Measurements from ENCODE around the gene DNAJB8. TPM values are rescaled to one million over a fixed set of nuclear protein-coding genes. Genes with fewer than 3 reads are reported as not detected.

DNAJB8 gene
- total RNA-seq, 1 experiment from 2014 or later = not detected

GRCh38 chr3:128434524-128434923 is 32.2 kb downstream of the DNAJB8 start:
- TF ChIP-seq CTCF (conservative IDR thresholded peaks at IDR 0.05; ENCODE audit: low read depth, low read length) = no peak
- no peak for TF ChIP-seq EZH2 (IDR thresholded peaks at IDR 0.05; ENCODE audit: borderline replicate concordance, low read depth, low read length, poor library complexity, severe bottlenecking)
- intact Hi-C loops (cut with micrococcal nuclease; ENCODE audit: unreplicated experiment) = no loop called here
- POLR2A ChIA-PET (ENCODE audit: low non-redundant PET) = no interaction called here
- no peak for DNase-seq (ENCODE audit: low spot score)
- CTCF ChIA-PET = no interaction called here
- Histone ChIP-seq H3K4me1 (ENCODE audit: insufficient read depth, low read length, poor library complexity, severe bottlenecking) (no peaks in the 10 kb centered on the region), H3K36me3 (ENCODE audit: insufficient read depth, low read length, poor library complexity, severe bottlenecking) (no peaks in the 10 kb centered on the region), H3K27ac (ENCODE audit: low read depth, low read length, poor library complexity, severe bottlenecking) (no peak overlapping the region), H3K4me3 (ENCODE audit: low read depth, low read length, poor library complexity, severe bottlenecking) (no peak overlapping the region), H3K27me3 (replicated peaks; ENCODE audit: insufficient read depth, low read depth, low read length, poor library complexity) (no peaks in the 10 kb centered on the region), H3K9me3 (ENCODE audit: low read depth, low read length, poor library complexity, severe bottlenecking) (no peaks in the 10 kb centered on the region)
- BruUV-seq (replicated peaks) = no TSS peak

GRCh38 chr3:128433837-128434165 is 32.9 kb downstream of the DNAJB8 start:
- no peak overlapping the region for H3K4me3 ChIP-seq (ENCODE audit: low read depth, low read length, poor library complexity, severe bottlenecking)
- H3K36me3 ChIP-seq (ENCODE audit: insufficient read depth, low read length, poor library complexity, severe bottlenecking) = no peaks in the 10 kb centered on the region
- TF ChIP-seq EZH2 (IDR thresholded peaks at IDR 0.05; ENCODE audit: borderline replicate concordance, low read depth, low read length, poor library complexity, severe bottlenecking) = no peak
- no peak for TF ChIP-seq CTCF (conservative IDR thresholded peaks at IDR 0.05; ENCODE audit: low read depth, low read length)
- ChIA-PET POLR2A (ENCODE audit: low non-redundant PET) (no interaction called here), CTCF (interaction anchor here (1.1 kb wide), 1 partner anchor 64 kb away, joined by 4 read pairs; no protein-coding TSS in a partner anchor)
- no TSS peak for BruUV-seq (replicated peaks)
- H3K27me3 ChIP-seq (replicated peaks; ENCODE audit: insufficient read depth, low read depth, low read length, poor library complexity) = no peaks in the 10 kb centered on the region
- no peaks in the 10 kb centered on the region for H3K9me3 ChIP-seq (ENCODE audit: low read depth, low read length, poor library complexity, severe bottlenecking)
- no peak for DNase-seq (ENCODE audit: low spot score)
- H3K27ac ChIP-seq (ENCODE audit: low read depth, low read length, poor library complexity, severe bottlenecking) = no peak overlapping the region
- H3K4me1 ChIP-seq (ENCODE audit: insufficient read depth, low read length, poor library complexity, severe bottlenecking) = no peaks in the 10 kb centered on the region
- intact Hi-C loops (cut with micrococcal nuclease; ENCODE audit: unreplicated experiment) = no loop called here

GRCh38 chr3:128432971-128433836 is 33.5 kb downstream of the DNAJB8 start:
- POLR2A ChIA-PET (ENCODE audit: low non-redundant PET) = no interaction called here
- Histone ChIP-seq H3K4me3 (ENCODE audit: low read depth, low read length, poor library complexity, severe bottlenecking) (peak overlapping the region; percentile 38), H3K9me3 (ENCODE audit: low read depth, low read length, poor library complexity, severe bottlenecking) (no peaks in the 10 kb centered on the region), H3K4me1 (ENCODE audit: insufficient read depth, low read length, poor library complexity, severe bottlenecking) (no peaks in the 10 kb centered on the region), H3K27ac (ENCODE audit: low read depth, low read length, poor library complexity, severe bottlenecking) (peak overlapping the region; percentile 30), H3K27me3 (replicated peaks; ENCODE audit: insufficient read depth, low read depth, low read length, poor library complexity) (no peaks in the 10 kb centered on the region), H3K36me3 (ENCODE audit: insufficient read depth, low read length, poor library complexity, severe bottlenecking) (no peaks in the 10 kb centered on the region)
- TF ChIP-seq CTCF (conservative IDR thresholded peaks at IDR 0.05; ENCODE audit: low read depth, low read length) = no peak
- no peak for TF ChIP-seq EZH2 (IDR thresholded peaks at IDR 0.05; ENCODE audit: borderline replicate concordance, low read depth, low read length, poor library complexity, severe bottlenecking)
- BruUV-seq (replicated peaks) = no TSS peak
- intact Hi-C loops (cut with micrococcal nuclease; ENCODE audit: unreplicated experiment) = no loop called here
- DNase-seq (ENCODE audit: low spot score) = no peak
- CTCF ChIA-PET = interaction anchor here (0.7 to 1.1 kb wide), 2 partner anchors 64 to 152 kb away, joined by 4 to 7 read pairs; no protein-coding TSS in a partner anchor

Measured in A673 (cell line).